ENCODE measurements around the gene MTREX. TPM values are rescaled to one million over a fixed set of nuclear protein-coding genes. Genes with fewer than 3 reads are reported as not detected.
A peak's percentile ranks its signal among the peaks of the same experiment; 100 is the strongest.

Gene MTREX
- total RNA-seq, 1 experiment from 2014 or later: 123 TPM

GRCh38 chr5:55303238-55303690 lies 4.5 kb upstream of the MTREX start:
- Mint-ChIP-seq H3K4me3 (no peak overlapping the region), H3K9me3 (peaks cover 3% of the 10 kb centered on the region in 2 experiments; a peak in 3 of 5 replicates), H3K4me1 (peaks cover 4 to 5% of the 10 kb centered on the region in 2 experiments), H3K36me3 (ENCODE audit: insufficient read depth in 1 of 3, low read depth in 3 of 3) (peaks cover 8 to 19% (median 12%) of the 10 kb centered on the region in 3 experiments; a peak in 6 of 7 replicates), H3K27ac (peak overlapping the region in 1 of 3 experiments; percentile 35; a peak in 2 of 7 replicates), H3K27me3 (ENCODE audit: low read depth) (no peaks in the 10 kb centered on the region)
- Histone ChIP-seq H3K4me1 (ENCODE audit: insufficient read depth, low read length) (peaks cover 2% of the 10 kb centered on the region; the same call in 1 of the 2 replicates), H3K23me2 (ENCODE audit: insufficient read length, low read depth, low read length, poor library complexity, severe bottlenecking) (peaks cover 3% of the 10 kb centered on the region), H3K79me1 (ENCODE audit: insufficient read depth, low read depth, low read length, poor library complexity, severe bottlenecking) (peaks cover 3% of the 10 kb centered on the region), H3K27me3 (ENCODE audit: insufficient read depth, low read length) (no peaks in the 10 kb centered on the region), H4K8ac (replicated peaks; ENCODE audit: insufficient read length, low read depth, low read length) (no peak overlapping the region), H3K14ac (ENCODE audit: insufficient read depth, low read length) (no peak overlapping the region), H2BK12ac (ENCODE audit: insufficient read length, low read depth, low read length) (no peak overlapping the region), H2BK5ac (ENCODE audit: insufficient read length, low read length) (no peak overlapping the region), H2AK5ac (ENCODE audit: insufficient read length, low read length) (no peak overlapping the region), H3K9ac (ENCODE audit: extremely low read depth, insufficient read length, low read length) (no peak overlapping the region), H2BK20ac (ENCODE audit: low read depth, low read length, poor library complexity, severe bottlenecking) (no peak overlapping the region), H3K79me2 (ENCODE audit: insufficient read depth, low read length) (peaks cover 14% of the 10 kb centered on the region; the same call in 1 of the 2 replicates), H3K23ac (ENCODE audit: insufficient read length, low read depth, low read length) (no peak overlapping the region), H3K18ac (ENCODE audit: insufficient read length, low read depth, low read length) (no peak overlapping the region), H3T11ph (ENCODE audit: low read length) (no peak overlapping the region), H2BK120ac (ENCODE audit: low read depth, low read length, poor library complexity, severe bottlenecking) (no peak overlapping the region), H4K20me1 (ENCODE audit: control insufficient read depth, insufficient read depth, insufficient read length) (no peaks in the 10 kb centered on the region), H3K56ac (ENCODE audit: insufficient read length, low read depth, low read length) (no peak overlapping the region), H3K9me3 (ENCODE audit: control insufficient read depth, low read depth, low read length) (no peaks in the 10 kb centered on the region), H3K4me2 (ENCODE audit: insufficient read depth, insufficient read length, low read length) (no peak overlapping the region), H3K4ac (ENCODE audit: low read depth, low read length) (no peak overlapping the region), H2BK15ac (ENCODE audit: low read depth, low read length) (no peak overlapping the region), H3K27ac (ENCODE audit: insufficient read length, low read depth, low read length) (no peak overlapping the region), H4K5ac (ENCODE audit: insufficient read length, low read depth, low read length) (no peak overlapping the region), H4K91ac (ENCODE audit: insufficient read length, low read depth, low read length) (no peak overlapping the region), H2AFZ (ENCODE audit: low read length) (no peak overlapping the region)
- no peak for DNase-seq
- TF ChIP-seq CTCF (conservative IDR thresholded peaks at IDR 0.05): no peak
- no CpG with 5 or more reads among the region's 4 CpGs for WGBS (ENCODE audit: extremely low coverage, insufficient read length, low lambda C conversion rate)
